Esophagus muscularis mucosa (tissue), 4 donors: Measurements from ENCODE around the gene ZSCAN20. TPM values are rescaled to one million over a fixed set of nuclear protein-coding genes. Genes with fewer than 3 reads are reported as not detected.

Source experiments
- DNase-seq: peaks from one replicate; pipeline ENCODE4 v3.0.0-alpha.2; 2017; ENCODE audit errors: extremely low spot score
- H3K27ac ChIP-seq, 4 donors: fragments of 200-600 bp; sonication (generic); replicated peaks in 1 of 4; 1 replicate in 3 of 4; 2 replicates in 1 of 4; pipeline ENCODE4 v1.5.1; 2016 to 2019; ENCODE audit warnings: mild to moderate bottlenecking in 1 of 4
- H3K27me3 ChIP-seq, 4 donors: fragments of 200-600 bp; sonication (generic); one replicate each; pipeline versions ENCODE4 v1.5.1 to v1.6.0; 2016 to 2019
- H3K36me3 ChIP-seq, 4 donors: fragments of 200-600 bp; sonication (generic); one replicate each; pipeline ENCODE4 v1.5.1; 2016 to 2019
- H3K4me1 ChIP-seq, 4 donors: fragments of 200-600 bp; sonication (generic); one replicate each; pipeline ENCODE4 v1.5.1; 2016 to 2019
- H3K4me3 ChIP-seq, 4 donors: fragments of 200-600 bp; sonication (generic); 1 replicate in 2 of 4; 2 replicates in 2 of 4; pipeline ENCODE4 v1.5.1; 2016 to 2019; ENCODE audit warnings: mild to moderate bottlenecking in 4 of 4, moderate library complexity in 1 of 4
- H3K9me3 ChIP-seq, 4 donors: fragments of 200-600 bp; sonication (generic); 1 replicate in 3 of 4; 2 replicates in 1 of 4; pipeline ENCODE4 v1.5.1; 2016 to 2019
- CTCF ChIP-seq, 3 experiments: fragments of 200-600 bp in 2 of 3; fragments of 450-650 bp in 1 of 3; sonication (generic) in 2 of 3; IDR thresholded peaks; one replicate each; pipeline ENCODE4 v1.5.1; 2017 to 2019; ENCODE audit warnings: antibody characterized with exemption in 3 of 3, mild to moderate bottlenecking in 2 of 3, moderate library complexity in 1 of 3
- EP300 ChIP-seq: sonication (generic); formaldehyde crosslinking; IDR thresholded peaks from one replicate; pipeline ENCODE4 v1.6.1; 2017; ENCODE audit warnings: antibody characterized with exemption
- POLR2A ChIP-seq: fragments of 450-650 bp; IDR thresholded peaks from one replicate; pipeline ENCODE4 v1.6.1; 2017; ENCODE audit warnings: antibody characterized with exemption, moderate library complexity, mild to moderate bottlenecking, low read depth
- POLR2AphosphoS5 ChIP-seq, 2 donors: sonication (generic); formaldehyde crosslinking; IDR thresholded peaks; one replicate each; pipeline ENCODE4 v1.6.1; 2017; ENCODE audit warnings: antibody characterized with exemption in 2 of 2
- WGBS: methylation state at CpG from one replicate; pipeline ENCODE4 v1.1.5; 2018; 5-methylcytosine and 5-hydroxymethylcytosine counted together
- intact Hi-C: fragments of 100-400 bp; cut with DNase I; formaldehyde crosslinking; loops from one replicate; pipeline ENCODE4 v1.15.1; 2023
- total RNA-seq, 4 donors: library from RNA; depleted of rRNA; stranded (reverse); fragments of >200 nt; gene quantifications; one replicate each; pipeline versions ENCODE4 v1.1.0 to v1.2.1, GENCODE V29; 2016

ZSCAN20 gene
- total RNA-seq, 4 donors from 2014 or later, result 6.6 to 8.2 (median 7.7) TPM

- Histone ChIP-seq H3K9me3 (no peaks in the 10 kb centered on the region), H3K4me1 (peaks cover 19 to 55% (median 35%) of the 10 kb centered on the region in 4 donors), H3K27ac (no peak overlapping the region), H3K27me3 (no peaks in the 10 kb centered on the region), H3K4me3 (no peak overlapping the region), H3K36me3 (no peaks in the 10 kb centered on the region)
- DNase-seq, result no peak
- 60% methylated on average over 2 of the region's 2 CpGs for WGBS
- TF ChIP-seq POLR2AphosphoS5 (IDR thresholded peaks at IDR 0.05), result no peak
- no peak for TF ChIP-seq CTCF (IDR thresholded peaks at IDR 0.05)
- TF ChIP-seq POLR2A, result no peak
- no peak for TF ChIP-seq EP300
- intact Hi-C loops, result loop anchor here (5.0 kb wide), 1 partner anchor 168 kb away; no protein-coding TSS in a partner anchor
These were observed 7.1 kb upstream of the ZSCAN20 start for GRCh38 chr1:33465316-33465715.

GRCh38 chr1:33466159-33466558 lies 6.3 kb upstream of the ZSCAN20 start:
- Histone ChIP-seq H3K36me3 (no peaks in the 10 kb centered on the region), H3K4me3 (no peak overlapping the region), H3K9me3 (no peaks in the 10 kb centered on the region), H3K27ac (no peak overlapping the region), H3K4me1 (peaks cover 19 to 55% (median 36%) of the 10 kb centered on the region in 4 donors), H3K27me3 (no peaks in the 10 kb centered on the region)
- 39% methylated on average over 6 of the region's 6 CpGs for WGBS
- TF ChIP-seq CTCF (IDR thresholded peaks at IDR 0.05) (no peak), POLR2AphosphoS5 (IDR thresholded peaks at IDR 0.05) (no peak), EP300 (no peak), POLR2A (no peak)
- no peak for DNase-seq
- intact Hi-C loops, result loop anchor here (5.0 kb wide), 1 partner anchor 169 kb away; no protein-coding TSS in a partner anchor

GRCh38 chr1:33468011-33468410 lies 4.4 kb upstream of the ZSCAN20 start:
- TF ChIP-seq POLR2A (no peak), EP300 (no peak), CTCF (IDR thresholded peaks at IDR 0.05) (no peak), POLR2AphosphoS5 (IDR thresholded peaks at IDR 0.05) (no peak)
- Histone ChIP-seq H3K36me3 (no peaks in the 10 kb centered on the region), H3K4me3 (no peak overlapping the region), H3K4me1 (peaks cover 18 to 53% (median 37%) of the 10 kb centered on the region in 4 donors), H3K27ac (no peak overlapping the region), H3K9me3 (no peaks in the 10 kb centered on the region), H3K27me3 (no peaks in the 10 kb centered on the region)
- WGBS, result 79% methylated on average over 3 of the region's 4 CpGs
- DNase-seq, result no peak
- intact Hi-C loops, result loop anchor here (5.0 kb wide), 1 partner anchor 171 kb away; no protein-coding TSS in a partner anchor

- intact Hi-C loops, result loop anchor here (5.0 kb wide), 1 partner anchor 171 kb away; no protein-coding TSS in a partner anchor
- DNase-seq, result no peak
- 93% methylated on average over 2 of the region's 4 CpGs for whole genome bisulfite sequencing
- H3K27me3 ChIP-seq, result no peaks in the 10 kb centered on the region
- H3K4me1 ChIP-seq, result peaks cover 23 to 58% (median 42%) of the 10 kb centered on the region in 4 donors
- H3K27ac ChIP-seq, result no peak overlapping the region
- no peaks in the 10 kb centered on the region for H3K9me3 ChIP-seq
- no peaks in the 10 kb centered on the region for H3K36me3 ChIP-seq
- no peak overlapping the region for H3K4me3 ChIP-seq
- no peak for TF ChIP-seq POLR2A
These were observed 3.9 kb upstream of the ZSCAN20 start for GRCh38 chr1:33468531-33468930.

- no peak overlapping the region for H3K27ac ChIP-seq
- intact Hi-C loops, result loop anchor here (5.0 kb wide), 1 partner anchor 172 kb away; no protein-coding TSS in a partner anchor
- TF ChIP-seq CTCF (IDR thresholded peaks at IDR 0.05) (no peak), POLR2AphosphoS5 (IDR thresholded peaks at IDR 0.05) (no peak), EP300 (no peak)
- 75% methylated on average over 3 of the region's 3 CpGs for WGBS
- peaks cover 23 to 62% (median 46%) of the 10 kb centered on the region in 4 donors for H3K4me1 ChIP-seq
- H3K4me3 ChIP-seq, result no peak overlapping the region
- no peaks in the 10 kb centered on the region for H3K36me3 ChIP-seq
- H3K27me3 ChIP-seq, result no peaks in the 10 kb centered on the region
- no peaks in the 10 kb centered on the region for H3K9me3 ChIP-seq
- DNase-seq, result no peak
These were observed 3.5 kb upstream of the ZSCAN20 start for GRCh38 chr1:33468967-33469366.
